ENCODE results near the gene UBE2S.
A peak's percentile ranks its signal among the peaks of the same experiment; 100 is the strongest.

The UBE2S gene

GRCh38 chr19:55379174-55379573, 28.4 kb downstream of the UBE2S start:
- peaks cover 12% of the 10 kb centered on the region for H3K27me3 ChIP-seq (ENCODE audit: insufficient read depth, insufficient read length)
- no peak for TF ChIP-seq YY1 (IDR thresholded peaks at IDR 0.05; ENCODE audit: insufficient read depth, insufficient read length)
- no peak for TF ChIP-seq SUZ12 (IDR thresholded peaks at IDR 0.05; ENCODE audit: extremely low read depth, insufficient read depth, insufficient read length)
- no peak for TF ChIP-seq ZNF274 (IDR thresholded peaks at IDR 0.05; ENCODE audit: low read depth, low read length)
- H3K4me3 ChIP-seq (ENCODE audit: insufficient read length, low read depth) = no peak overlapping the region
- H3K4me1 ChIP-seq (ENCODE audit: insufficient read depth, insufficient read length) = peaks cover 11% of the 10 kb centered on the region
- no peak for DNase-seq (ENCODE audit: low read depth, low spot score)
- no peaks in the 10 kb centered on the region for H3K9me3 ChIP-seq (ENCODE audit: insufficient read depth, low read length)
- no peaks in the 10 kb centered on the region for H3K36me3 ChIP-seq (ENCODE audit: insufficient read depth, insufficient read length, low read length)
- no peak overlapping the region for H3K9ac ChIP-seq (ENCODE audit: insufficient read length, low read depth)

GRCh38 chr19:55377356-55378131, 30.0 kb downstream of the UBE2S start:
- no peak overlapping the region for H3K4me3 ChIP-seq (ENCODE audit: insufficient read length, low read depth)
- TF ChIP-seq YY1 (IDR thresholded peaks at IDR 0.05; ENCODE audit: insufficient read depth, insufficient read length) = no peak
- DNase-seq (ENCODE audit: low read depth, low spot score) = no peak

GRCh38 chr19:55376241-55376933, 31.2 kb downstream of the UBE2S start, which contains the start of gene TMEM190:
Gene TMEM190, plus strand, starts transcription at chr19:55376826. Its CDS starts 28 bp downstream, at chr19:55376854.
- Histone ChIP-seq H3K36me3 (ENCODE audit: insufficient read depth, insufficient read length, low read length) (no peaks in the 10 kb centered on the region), H3K9me3 (ENCODE audit: insufficient read depth, low read length) (no peaks in the 10 kb centered on the region), H3K4me1 (ENCODE audit: insufficient read depth, insufficient read length) (peaks cover 21% of the 10 kb centered on the region), H3K9ac (ENCODE audit: insufficient read length, low read depth) (peak within 1 kb of the TSS; percentile 42), H3K27me3 (ENCODE audit: insufficient read depth, insufficient read length) (peaks cover 13% of the 10 kb centered on the region), H3K4me3 (ENCODE audit: insufficient read length, low read depth) (no peak within 1 kb of the TSS)
- TF ChIP-seq SUZ12 (IDR thresholded peaks at IDR 0.05; ENCODE audit: extremely low read depth, insufficient read depth, insufficient read length) (no peak), YY1 (IDR thresholded peaks at IDR 0.05; ENCODE audit: insufficient read depth, insufficient read length) (no peak), ZNF274 (IDR thresholded peaks at IDR 0.05; ENCODE audit: low read depth, low read length) (no peak)
- no peak for DNase-seq (ENCODE audit: low read depth, low spot score)

More at GRCh38 chr19:55377356-55378131, 30.0 kb downstream of the UBE2S start:
- Histone ChIP-seq H3K9ac (ENCODE audit: insufficient read length, low read depth) (peak overlapping the region; percentile 42), H3K9me3 (ENCODE audit: insufficient read depth, low read length) (no peaks in the 10 kb centered on the region), H3K4me1 (ENCODE audit: insufficient read depth, insufficient read length) (peaks cover 17% of the 10 kb centered on the region), H3K36me3 (ENCODE audit: insufficient read depth, insufficient read length, low read length) (no peaks in the 10 kb centered on the region), H3K27me3 (ENCODE audit: insufficient read depth, insufficient read length) (peaks cover 10% of the 10 kb centered on the region)

GRCh38 chr19:55373993-55374757, 33.4 kb downstream of the UBE2S start:
- Histone ChIP-seq H3K9me3 (ENCODE audit: insufficient read depth, low read length) (no peaks in the 10 kb centered on the region), H3K4me3 (ENCODE audit: insufficient read length, low read depth) (peak overlapping the region; percentile 15), H3K36me3 (ENCODE audit: insufficient read depth, insufficient read length, low read length) (no peaks in the 10 kb centered on the region), H3K9ac (ENCODE audit: insufficient read length, low read depth) (peak overlapping the region; percentile 3), H3K27me3 (ENCODE audit: insufficient read depth, insufficient read length) (peaks cover 23% of the 10 kb centered on the region), H3K4me1 (ENCODE audit: insufficient read depth, insufficient read length) (peaks cover 21% of the 10 kb centered on the region)
- TF ChIP-seq YY1 (IDR thresholded peaks at IDR 0.05; ENCODE audit: insufficient read depth, insufficient read length) = no peak
- TF ChIP-seq SUZ12 (IDR thresholded peaks at IDR 0.05; ENCODE audit: extremely low read depth, insufficient read depth, insufficient read length) = no peak
- TF ChIP-seq ZNF274 (IDR thresholded peaks at IDR 0.05; ENCODE audit: low read depth, low read length) = no peak
- DNase-seq (ENCODE audit: low read depth, low spot score) = no peak

GRCh38 chr19:55373306-55373992, 34.1 kb downstream of the UBE2S start:
- Histone ChIP-seq H3K27me3 (ENCODE audit: insufficient read depth, insufficient read length) (peaks cover 23% of the 10 kb centered on the region), H3K4me1 (ENCODE audit: insufficient read depth, insufficient read length) (peaks cover 24% of the 10 kb centered on the region), H3K4me3 (ENCODE audit: insufficient read length, low read depth) (no peak overlapping the region), H3K36me3 (ENCODE audit: insufficient read depth, insufficient read length, low read length) (peaks cover under 1% of the 10 kb centered on the region), H3K9ac (ENCODE audit: insufficient read length, low read depth) (peak overlapping the region; percentile 3), H3K9me3 (ENCODE audit: insufficient read depth, low read length) (no peaks in the 10 kb centered on the region)
- no peak for DNase-seq (ENCODE audit: low read depth, low spot score)
- TF ChIP-seq ZNF274 (IDR thresholded peaks at IDR 0.05; ENCODE audit: low read depth, low read length) (no peak), YY1 (IDR thresholded peaks at IDR 0.05; ENCODE audit: insufficient read depth, insufficient read length) (no peak), SUZ12 (IDR thresholded peaks at IDR 0.05; ENCODE audit: extremely low read depth, insufficient read depth, insufficient read length) (no peak)

- H3K27me3 ChIP-seq (ENCODE audit: insufficient read depth, insufficient read length) = peaks cover 23% of the 10 kb centered on the region
- no peak overlapping the region for H3K4me3 ChIP-seq (ENCODE audit: insufficient read length, low read depth)
Measured at GRCh38 chr19:55372316-55373081, 35.1 kb downstream of the UBE2S start.

More at GRCh38 chr19:55372316-55373081, 35.1 kb downstream of the UBE2S start:
- Histone ChIP-seq H3K36me3 (ENCODE audit: insufficient read depth, insufficient read length, low read length) (peaks cover 8% of the 10 kb centered on the region), H3K9me3 (ENCODE audit: insufficient read depth, low read length) (no peaks in the 10 kb centered on the region), H3K4me1 (ENCODE audit: insufficient read depth, insufficient read length) (peaks cover 22% of the 10 kb centered on the region), H3K9ac (ENCODE audit: insufficient read length, low read depth) (peak overlapping the region; percentile 42)
- TF ChIP-seq SUZ12 (IDR thresholded peaks at IDR 0.05; ENCODE audit: extremely low read depth, insufficient read depth, insufficient read length) = no peak
- no peak for TF ChIP-seq ZNF274 (IDR thresholded peaks at IDR 0.05; ENCODE audit: low read depth, low read length)
- TF ChIP-seq YY1 (IDR thresholded peaks at IDR 0.05; ENCODE audit: insufficient read depth, insufficient read length) = no peak
- no peak for DNase-seq (ENCODE audit: low read depth, low spot score)

Data from NT2/D1 (cell line).